IPS DF 6.9 (cell line): ENCODE results near the gene STC2.

Experiments used
- DNase-seq: peaks from one replicate; pipeline ENCODE4 v3.0.0-alpha.2; 2013; ENCODE audit warnings: low read depth, low spot score
- H3K27ac ChIP-seq: one replicate; pipeline ENCODE4 v1.5.1; 2013; ENCODE audit warnings: low read length, control low read depth
- H3K27me3 ChIP-seq: 2 replicates; pipeline ENCODE4 v1.6.1; 2013; ENCODE audit warnings: mild to moderate bottlenecking, low read length; ENCODE audit not compliant: control insufficient read depth, insufficient read depth
- H3K36me3 ChIP-seq: 2 replicates; pipeline ENCODE4 v1.6.1; 2013; ENCODE audit warnings: low read length; ENCODE audit not compliant: control insufficient read depth, insufficient read depth
- H3K4me1 ChIP-seq: 2 replicates; pipeline ENCODE4 v1.6.1; 2013; ENCODE audit warnings: low read length; ENCODE audit not compliant: control insufficient read depth, insufficient read depth
- H3K4me3 ChIP-seq: 2 replicates; pipeline ENCODE4 v1.5.1; 2013; ENCODE audit warnings: mild to moderate bottlenecking, low read length
- H3K9me3 ChIP-seq: 2 replicates; pipeline ENCODE4 v1.6.1; 2013; ENCODE audit warnings: low read length, inconsistent platforms; ENCODE audit not compliant: control insufficient read depth, insufficient read depth
- WGBS: extraction: QIAGEN DNeasy Blood & Tissue Kit; methylation state at CpG from one replicate; pipeline ENCODE4 v1.1.7; 2013; ENCODE audit warnings: mixed read lengths, missing lambda C conversion rate; ENCODE audit not compliant: insufficient read length, insufficient coverage; 5-methylcytosine and 5-hydroxymethylcytosine counted together

The STC2 gene

DNA sequence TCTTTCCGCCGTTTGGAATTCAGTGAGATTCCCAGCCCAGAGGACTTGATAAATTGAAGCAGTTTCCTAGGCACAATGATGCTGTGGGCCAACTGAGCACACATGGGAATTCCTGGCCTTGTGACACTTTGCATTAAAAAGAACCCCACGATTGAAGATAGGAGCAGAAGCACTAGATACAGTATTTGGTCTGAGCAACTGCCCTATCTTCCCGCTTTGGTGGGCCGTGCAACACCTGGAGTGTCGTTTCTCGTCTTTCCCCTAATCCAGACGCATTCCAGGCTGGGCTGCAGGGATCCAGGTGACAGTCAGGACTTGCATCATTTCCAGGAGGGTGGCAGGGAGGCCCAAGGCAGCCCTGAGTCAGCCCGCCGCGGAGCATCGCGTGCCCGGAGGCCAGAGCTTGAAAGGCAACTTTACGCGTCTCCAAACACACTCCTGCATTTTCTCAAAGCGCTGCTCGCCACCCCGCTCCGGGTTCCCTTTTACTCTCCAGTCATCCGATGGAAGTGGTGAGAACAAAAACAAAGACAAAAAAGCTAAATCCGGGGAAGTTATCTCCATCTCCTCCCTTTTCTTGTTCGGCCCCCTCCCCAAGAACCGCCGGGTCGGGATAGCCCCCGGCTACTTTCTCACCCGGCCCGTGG, 753 bp upstream of the STC2 start:
- no CpG with 5 or more reads among the region's 29 CpGs for WGBS
- H3K36me3 ChIP-seq = peaks cover 15% of the 10 kb centered on the region
- no peaks in the 10 kb centered on the region; the same call in 1 of the 2 replicates for H3K27me3 ChIP-seq
- H3K9me3 ChIP-seq = no peaks in the 10 kb centered on the region
- no peak overlapping the region for H3K27ac ChIP-seq
- peak overlapping the region; percentile 60; the same call in 1 of the 2 replicates for H3K4me3 ChIP-seq
- no peak for DNase-seq
- peaks cover 4% of the 10 kb centered on the region; the same call in 1 of the 2 replicates for H3K4me1 ChIP-seq

DNA sequence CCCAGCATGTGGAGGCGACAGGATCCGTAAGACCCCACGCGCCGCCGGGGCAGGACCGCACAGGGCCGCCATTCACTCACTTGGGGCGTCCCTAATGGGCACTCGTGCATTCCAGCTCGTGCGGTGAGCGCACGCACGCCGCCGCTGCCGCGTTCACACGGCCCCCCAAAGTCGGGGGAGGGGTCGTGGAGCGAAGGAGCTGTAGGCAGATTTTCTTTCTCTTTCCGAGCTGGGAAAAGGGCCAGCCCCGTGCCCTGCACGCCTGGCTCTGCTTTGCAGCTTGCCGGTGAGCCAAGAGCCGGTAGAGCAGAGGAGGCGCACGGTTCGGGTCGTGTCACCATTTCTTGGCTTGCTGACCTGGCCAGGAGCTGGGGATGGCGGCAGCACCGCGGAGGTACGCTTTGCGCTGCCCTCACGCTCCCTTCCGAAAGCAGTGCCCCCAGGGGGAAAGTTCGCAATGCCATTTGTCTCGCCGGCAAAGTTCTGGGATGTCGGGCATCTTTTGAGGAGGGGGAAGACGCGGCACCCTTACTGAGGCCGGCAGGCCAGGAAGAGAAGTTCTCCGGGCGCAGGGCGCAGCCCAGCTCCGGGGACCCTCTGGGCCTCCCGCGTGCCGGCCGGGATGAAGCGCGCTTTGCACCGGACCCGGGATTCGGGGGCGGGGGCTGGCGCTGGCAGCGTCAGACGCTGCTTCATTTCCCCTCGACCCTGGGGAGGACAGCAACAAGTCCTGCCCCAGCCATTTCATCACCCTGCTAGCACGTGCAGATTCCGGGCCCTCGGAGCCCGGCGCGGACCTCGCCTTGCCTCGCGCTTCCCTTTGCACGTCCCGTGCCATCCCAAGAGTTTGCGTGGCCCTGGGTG, 898 bp downstream of the STC2 start:
- Histone ChIP-seq H3K27me3 (no peaks in the 10 kb centered on the region; the same call in 1 of the 2 replicates), H3K4me3 (peak overlapping the region; percentile 60), H3K4me1 (peaks cover 4% of the 10 kb centered on the region; the same call in 1 of the 2 replicates), H3K9me3 (no peaks in the 10 kb centered on the region), H3K27ac (no peak overlapping the region), H3K36me3 (peaks cover 26% of the 10 kb centered on the region)
- no CpG with 5 or more reads among the region's 76 CpGs for WGBS
- no peak for DNase-seq

DNA sequence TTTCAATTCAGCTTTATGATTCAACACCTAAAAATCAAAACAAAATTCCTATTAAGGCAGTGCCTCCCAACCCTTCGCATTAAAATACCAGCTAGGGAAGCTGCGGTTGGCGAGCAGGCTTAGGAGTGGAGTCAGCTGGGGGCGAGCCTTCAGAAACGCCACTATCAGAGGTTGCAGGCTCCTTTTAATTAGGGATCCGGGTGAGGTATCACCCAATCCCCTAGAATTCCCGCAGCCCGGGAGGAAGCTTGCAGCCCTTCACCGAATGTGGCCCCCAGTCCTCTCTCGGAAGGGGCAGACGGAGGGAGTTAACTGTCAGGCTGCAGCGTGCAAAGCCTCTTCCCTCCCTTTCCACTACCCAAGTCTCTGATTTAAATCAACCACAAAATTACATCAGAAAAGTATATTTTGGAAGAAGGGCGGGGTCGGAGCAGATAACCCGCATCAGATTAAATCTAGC, 1.7 kb downstream of the STC2 start:
- no peak for DNase-seq
- H3K27me3 ChIP-seq = no peaks in the 10 kb centered on the region; the same call in 1 of the 2 replicates
- H3K36me3 ChIP-seq = peaks cover 29% of the 10 kb centered on the region

DNA sequence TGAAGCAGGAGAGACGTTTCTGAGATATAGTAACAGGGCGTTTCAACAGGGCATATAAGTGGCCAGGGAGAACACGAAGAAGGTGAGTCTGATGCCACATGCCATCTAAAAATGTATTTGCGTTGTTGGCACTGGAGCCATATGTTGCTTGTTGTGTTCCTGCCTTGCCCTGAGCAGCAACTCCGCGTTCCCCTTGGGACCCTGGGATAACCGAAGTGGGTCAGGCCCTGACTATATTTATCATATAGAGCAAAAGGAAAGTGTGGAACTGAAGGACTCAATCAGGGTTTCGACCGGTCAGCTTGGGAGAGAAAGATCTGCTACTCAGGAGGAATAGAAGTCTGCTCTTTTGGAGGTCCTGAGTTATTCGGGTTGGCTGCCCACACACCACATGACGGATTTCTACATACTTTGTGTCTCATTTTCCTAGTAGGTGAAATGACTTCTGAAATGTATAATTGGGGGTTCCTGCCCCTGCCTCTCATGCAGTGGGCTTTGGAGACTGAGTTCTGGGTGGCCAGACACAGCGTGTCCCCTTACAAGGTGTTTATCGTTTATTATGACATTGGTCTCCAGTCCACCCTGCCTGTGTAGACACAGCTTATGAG, 3.0 kb downstream of the STC2 start:
- no peak overlapping the region for H3K27ac ChIP-seq
- no peaks in the 10 kb centered on the region; the same call in 1 of the 2 replicates for H3K4me1 ChIP-seq
- WGBS = no CpG with 5 or more reads among the region's 13 CpGs
- H3K27me3 ChIP-seq = no peaks in the 10 kb centered on the region
- peaks cover 39% of the 10 kb centered on the region for H3K36me3 ChIP-seq
- no peaks in the 10 kb centered on the region for H3K9me3 ChIP-seq
- no peak for DNase-seq
- H3K4me3 ChIP-seq = no peak overlapping the region

More for the DNA sequence above, 1.7 kb downstream of the STC2 start:
- H3K9me3 ChIP-seq = no peaks in the 10 kb centered on the region
- H3K27ac ChIP-seq = no peak overlapping the region
- peaks cover 2% of the 10 kb centered on the region; the same call in 1 of the 2 replicates for H3K4me1 ChIP-seq
- WGBS = no CpG with 5 or more reads among the region's 15 CpGs
- H3K4me3 ChIP-seq = peak overlapping the region; percentile 60; the same call in 1 of the 2 replicates

DNA sequence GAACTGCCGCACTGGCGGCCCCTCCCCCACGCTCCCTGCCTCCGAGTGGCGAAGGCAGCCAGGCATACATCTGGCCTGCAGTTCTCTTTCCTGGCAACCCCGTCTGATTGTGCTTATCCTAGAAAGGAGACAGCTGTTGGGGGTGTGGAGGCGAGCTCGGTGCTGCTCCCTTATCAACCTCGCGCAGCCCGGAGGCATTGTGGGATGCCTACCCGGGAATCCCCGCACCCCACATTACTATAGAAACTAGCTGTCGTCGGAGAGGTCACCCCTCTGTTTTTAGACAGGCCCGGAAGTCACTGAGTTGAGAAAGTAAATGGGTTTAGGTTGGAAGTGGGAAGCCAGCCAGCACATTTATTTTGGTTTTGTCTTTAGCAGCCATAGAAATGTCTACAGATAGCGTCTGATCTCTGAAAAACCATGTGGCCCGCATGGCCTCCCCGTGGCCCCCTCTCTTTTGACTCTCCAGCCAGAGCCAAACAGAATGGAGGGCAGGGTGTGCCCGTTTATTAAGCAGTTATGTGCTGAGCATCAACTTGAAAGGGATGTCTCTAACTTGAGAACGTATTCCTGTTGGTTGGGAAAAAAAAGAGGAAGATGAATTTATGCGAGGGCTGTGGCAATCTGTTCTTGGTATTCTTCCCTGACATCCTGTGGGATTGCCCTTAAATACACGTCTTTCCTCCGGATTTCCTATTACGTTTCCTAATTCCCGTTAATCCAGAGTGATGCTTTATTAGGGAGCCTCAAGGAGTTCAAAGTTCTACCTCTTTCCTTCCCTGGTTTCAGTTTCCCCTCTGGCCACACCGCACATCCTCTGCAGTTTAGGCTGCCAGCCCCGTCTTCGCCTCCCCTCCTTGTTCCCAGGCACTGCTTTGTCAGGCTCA, 3.9 kb downstream of the STC2 start:
- Histone ChIP-seq H3K9me3 (no peaks in the 10 kb centered on the region), H3K27ac (no peak overlapping the region), H3K27me3 (no peaks in the 10 kb centered on the region), H3K4me3 (no peak overlapping the region), H3K4me1 (no peaks in the 10 kb centered on the region), H3K36me3 (peaks cover 47% of the 10 kb centered on the region)
- DNase-seq = no peak
- no CpG with 5 or more reads among the region's 29 CpGs for WGBS

DNA sequence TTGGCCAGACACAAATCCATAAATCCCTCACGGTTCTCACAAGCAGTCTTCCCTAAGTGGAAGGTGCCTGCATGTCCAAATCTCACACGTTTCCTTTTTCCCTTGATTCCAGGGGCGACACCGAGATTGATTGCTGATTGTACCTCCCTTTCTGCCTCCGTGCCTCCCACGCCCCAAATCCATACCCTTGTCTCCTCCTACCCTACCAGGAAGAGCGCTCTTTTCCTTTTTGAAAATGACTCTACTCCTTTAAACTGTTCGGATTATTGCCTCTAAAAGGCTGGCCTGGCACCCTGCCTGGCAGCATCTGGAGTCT, 4.5 kb downstream of the STC2 start:
- WGBS = no CpG with 5 or more reads among the region's 8 CpGs
- no peaks in the 10 kb centered on the region for H3K27me3 ChIP-seq
- DNase-seq = no peak
- no peak overlapping the region for H3K27ac ChIP-seq
- peaks cover 51% of the 10 kb centered on the region for H3K36me3 ChIP-seq
- no peak overlapping the region for H3K4me3 ChIP-seq
- no peaks in the 10 kb centered on the region for H3K4me1 ChIP-seq
- H3K9me3 ChIP-seq = no peaks in the 10 kb centered on the region

DNA sequence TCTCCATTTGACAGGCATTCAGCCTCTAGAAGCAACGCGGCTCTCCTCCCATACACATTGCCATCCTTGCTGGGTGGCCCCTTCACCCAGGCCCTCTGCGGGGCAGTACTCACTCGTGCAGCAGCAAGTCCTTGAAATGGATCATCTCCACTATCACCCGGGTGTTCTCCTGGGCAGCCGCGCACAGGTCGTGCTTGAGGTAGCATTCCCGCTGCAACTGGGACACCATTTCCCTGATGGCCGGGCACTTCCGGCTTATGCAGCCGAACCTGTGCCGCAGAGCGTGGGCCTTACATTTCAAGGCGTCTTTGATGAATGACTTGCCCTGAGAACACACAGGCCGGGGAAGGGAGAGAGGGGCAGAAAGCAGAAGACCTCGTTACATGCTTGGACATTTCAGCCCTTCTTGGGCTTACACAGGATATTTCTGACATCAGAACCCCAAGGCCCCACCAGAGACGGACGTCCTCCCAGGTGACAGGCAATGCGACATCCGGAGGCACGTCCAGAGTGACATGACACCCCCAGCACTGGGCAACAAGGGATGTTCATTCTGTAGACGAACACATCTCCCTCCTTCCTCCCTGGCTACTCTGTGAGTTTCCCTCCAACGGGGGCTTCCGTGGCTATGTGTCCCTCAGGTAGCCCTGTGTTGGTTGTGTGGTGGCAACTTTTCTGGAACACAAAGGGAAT, 5.0 kb downstream of the STC2 start:
- no peak for DNase-seq
- no peaks in the 10 kb centered on the region for H3K27me3 ChIP-seq
- H3K9me3 ChIP-seq = no peaks in the 10 kb centered on the region
- H3K4me3 ChIP-seq = no peak overlapping the region
- no peak overlapping the region for H3K27ac ChIP-seq
- peaks cover 56% of the 10 kb centered on the region for H3K36me3 ChIP-seq
- H3K4me1 ChIP-seq = no peaks in the 10 kb centered on the region
- no CpG with 5 or more reads among the region's 25 CpGs for WGBS

DNA sequence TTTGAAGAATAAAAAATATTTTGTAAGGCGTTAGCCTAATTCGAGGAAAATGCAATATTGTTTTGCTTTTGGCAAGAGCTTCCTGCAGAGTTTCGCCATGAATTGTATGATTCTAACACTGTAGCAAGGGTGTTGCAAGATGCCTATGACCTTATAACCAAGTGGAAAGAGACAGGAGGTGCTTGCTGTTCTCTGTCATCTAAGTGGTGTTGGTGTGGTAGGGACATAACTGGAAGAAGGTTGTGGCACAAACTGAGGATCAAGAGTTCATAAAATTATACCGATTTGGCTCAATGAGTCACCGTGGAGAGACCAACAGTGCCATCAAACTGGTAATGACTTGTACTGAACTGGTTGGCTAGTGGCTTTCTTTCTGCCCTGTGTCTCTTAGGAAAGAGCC, 6.3 kb downstream of the STC2 start:
- DNase-seq = no peak
- H3K36me3 ChIP-seq = peaks cover 68% of the 10 kb centered on the region

DNA sequence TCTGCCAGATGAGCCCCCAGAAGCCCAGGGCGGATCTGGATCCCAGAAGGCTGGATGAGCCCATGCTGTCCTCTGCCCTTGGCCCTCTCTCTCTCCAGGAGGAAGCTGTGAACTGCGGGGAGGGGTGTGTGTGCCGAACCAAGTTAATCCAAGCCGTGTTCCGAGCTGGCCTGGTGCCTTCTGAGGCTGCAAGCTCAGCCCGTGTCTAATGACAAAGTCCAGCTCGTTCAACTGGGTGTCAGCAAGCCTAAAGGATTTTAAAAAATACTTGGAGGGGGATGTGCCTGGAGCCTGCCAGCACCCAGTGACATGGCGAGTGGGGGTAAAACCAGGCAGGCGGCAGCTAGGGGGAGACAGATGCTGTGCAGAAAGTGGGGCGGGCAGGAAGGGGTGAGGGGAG, 8.0 kb downstream of the STC2 start:
- Histone ChIP-seq H3K27me3 (no peaks in the 10 kb centered on the region), H3K4me1 (no peaks in the 10 kb centered on the region), H3K4me3 (no peak overlapping the region), H3K36me3 (peaks cover 66% of the 10 kb centered on the region), H3K27ac (no peak overlapping the region), H3K9me3 (no peaks in the 10 kb centered on the region)
- no CpG with 5 or more reads among the region's 10 CpGs for WGBS
- DNase-seq = no peak

More for the DNA sequence above, 6.3 kb downstream of the STC2 start:
- Histone ChIP-seq H3K27me3 (no peaks in the 10 kb centered on the region), H3K9me3 (no peaks in the 10 kb centered on the region), H3K4me1 (no peaks in the 10 kb centered on the region), H3K27ac (no peak overlapping the region), H3K4me3 (no peak overlapping the region)
- WGBS = no CpG with 5 or more reads among the region's 5 CpGs
